ENCODE results near the gene B3GAT2.
A peak's percentile ranks its signal among the peaks of the same experiment; 100 is the strongest.

Gene B3GAT2

GRCh38 chr6:70956451-70957283 is at the start of gene B3GAT2:
TSS of gene B3GAT2 (minus strand) at chr6:70957060. CDS start at chr6:70956429, 631 bp downstream.
- H3K4me3 ChIP-seq (ENCODE audit: low read depth, low read length), result peak within 1 kb of the TSS; percentile 75
- H3K36me3 ChIP-seq (ENCODE audit: control insufficient read depth, insufficient read depth, low read length), result no peaks in the 10 kb centered on the region
- no peak within 1 kb of the TSS for H3K27ac ChIP-seq (ENCODE audit: low read depth, low read length)
- H3K4me1 ChIP-seq (ENCODE audit: control insufficient read depth, insufficient read depth, low read length), result peaks cover 18% of the 10 kb centered on the region
- no peaks in the 10 kb centered on the region for H3K9me3 ChIP-seq (ENCODE audit: control insufficient read depth, insufficient read depth, low read depth, low read length)
- peaks cover 82% of the 10 kb centered on the region for H3K27me3 ChIP-seq (ENCODE audit: control insufficient read depth, insufficient read depth, low read length)
- H3K9ac ChIP-seq (ENCODE audit: low read length), result peak within 1 kb of the TSS; percentile 46

GRCh38 chr6:70998148-70998547 is 41.3 kb upstream of the B3GAT2 start:
- Histone ChIP-seq H3K27me3 (ENCODE audit: control insufficient read depth, insufficient read depth, low read length) (no peaks in the 10 kb centered on the region), H3K36me3 (ENCODE audit: control insufficient read depth, insufficient read depth, low read length) (no peaks in the 10 kb centered on the region), H3K4me3 (ENCODE audit: low read depth, low read length) (no peak overlapping the region), H3K9ac (ENCODE audit: low read length) (no peak overlapping the region), H3K4me1 (ENCODE audit: control insufficient read depth, insufficient read depth, low read length) (peaks cover 8% of the 10 kb centered on the region), H3K27ac (ENCODE audit: low read depth, low read length) (no peak overlapping the region), H3K9me3 (ENCODE audit: control insufficient read depth, insufficient read depth, low read depth, low read length) (no peaks in the 10 kb centered on the region)

- no peaks in the 10 kb centered on the region for H3K36me3 ChIP-seq (ENCODE audit: control insufficient read depth, insufficient read depth, low read length)
- no peaks in the 10 kb centered on the region for H3K9me3 ChIP-seq (ENCODE audit: control insufficient read depth, insufficient read depth, low read depth, low read length)
- H3K4me1 ChIP-seq (ENCODE audit: control insufficient read depth, insufficient read depth, low read length), result peaks cover 8% of the 10 kb centered on the region
- no peak overlapping the region for H3K9ac ChIP-seq (ENCODE audit: low read length)
- H3K4me3 ChIP-seq (ENCODE audit: low read depth, low read length), result no peak overlapping the region
- H3K27me3 ChIP-seq (ENCODE audit: control insufficient read depth, insufficient read depth, low read length), result no peaks in the 10 kb centered on the region
- H3K27ac ChIP-seq (ENCODE audit: low read depth, low read length), result no peak overlapping the region
Measured at GRCh38 chr6:70997379-70997778, 40.5 kb upstream of the B3GAT2 start.

- Histone ChIP-seq H3K27me3 (ENCODE audit: control insufficient read depth, insufficient read depth, low read length) (no peaks in the 10 kb centered on the region), H3K4me3 (ENCODE audit: low read depth, low read length) (no peak overlapping the region), H3K9ac (ENCODE audit: low read length) (no peak overlapping the region), H3K27ac (ENCODE audit: low read depth, low read length) (no peak overlapping the region), H3K36me3 (ENCODE audit: control insufficient read depth, insufficient read depth, low read length) (no peaks in the 10 kb centered on the region), H3K9me3 (ENCODE audit: control insufficient read depth, insufficient read depth, low read depth, low read length) (0 out of 2 replicates have a peak, but pooled peaks cover 2% of the 10 kb centered on the region), H3K4me1 (ENCODE audit: control insufficient read depth, insufficient read depth, low read length) (peaks cover 8% of the 10 kb centered on the region)
Measured at GRCh38 chr6:70996106-70996505, 39.2 kb upstream of the B3GAT2 start.

GRCh38 chr6:70995411-70995810 is 38.6 kb upstream of the B3GAT2 start:
- H3K4me3 ChIP-seq (ENCODE audit: low read depth, low read length), result no peak overlapping the region
- H3K9ac ChIP-seq (ENCODE audit: low read length), result no peak overlapping the region
- 0 out of 2 replicates have a peak, but pooled peaks cover 2% of the 10 kb centered on the region for H3K9me3 ChIP-seq (ENCODE audit: control insufficient read depth, insufficient read depth, low read depth, low read length)

GRCh38 chr6:70991253-70991652 is 34.4 kb upstream of the B3GAT2 start:
- Histone ChIP-seq H3K4me1 (ENCODE audit: control insufficient read depth, insufficient read depth, low read length) (no peaks in the 10 kb centered on the region), H3K9ac (ENCODE audit: low read length) (no peak overlapping the region), H3K4me3 (ENCODE audit: low read depth, low read length) (no peak overlapping the region), H3K9me3 (ENCODE audit: control insufficient read depth, insufficient read depth, low read depth, low read length) (0 out of 2 replicates have a peak, but pooled peaks cover 2% of the 10 kb centered on the region), H3K27me3 (ENCODE audit: control insufficient read depth, insufficient read depth, low read length) (no peaks in the 10 kb centered on the region), H3K27ac (ENCODE audit: low read depth, low read length) (no peak overlapping the region), H3K36me3 (ENCODE audit: control insufficient read depth, insufficient read depth, low read length) (no peaks in the 10 kb centered on the region)

More at GRCh38 chr6:70995411-70995810, 38.6 kb upstream of the B3GAT2 start:
- Histone ChIP-seq H3K36me3 (ENCODE audit: control insufficient read depth, insufficient read depth, low read length) (no peaks in the 10 kb centered on the region), H3K27ac (ENCODE audit: low read depth, low read length) (no peak overlapping the region), H3K27me3 (ENCODE audit: control insufficient read depth, insufficient read depth, low read length) (no peaks in the 10 kb centered on the region), H3K4me1 (ENCODE audit: control insufficient read depth, insufficient read depth, low read length) (peaks cover 8% of the 10 kb centered on the region)

GRCh38 chr6:70985156-70985555 is 28.3 kb upstream of the B3GAT2 start:
- no peak overlapping the region for H3K27ac ChIP-seq (ENCODE audit: low read depth, low read length)
- H3K4me3 ChIP-seq (ENCODE audit: low read depth, low read length), result no peak overlapping the region
- H3K4me1 ChIP-seq (ENCODE audit: control insufficient read depth, insufficient read depth, low read length), result no peaks in the 10 kb centered on the region
- H3K9ac ChIP-seq (ENCODE audit: low read length), result no peak overlapping the region
- H3K36me3 ChIP-seq (ENCODE audit: control insufficient read depth, insufficient read depth, low read length), result no peaks in the 10 kb centered on the region
- no peaks in the 10 kb centered on the region for H3K27me3 ChIP-seq (ENCODE audit: control insufficient read depth, insufficient read depth, low read length)
- no peaks in the 10 kb centered on the region for H3K9me3 ChIP-seq (ENCODE audit: control insufficient read depth, insufficient read depth, low read depth, low read length)

GRCh38 chr6:70982747-70983146 is 25.9 kb upstream of the B3GAT2 start:
- no peaks in the 10 kb centered on the region for H3K27me3 ChIP-seq (ENCODE audit: control insufficient read depth, insufficient read depth, low read length)
- no peak overlapping the region for H3K9ac ChIP-seq (ENCODE audit: low read length)
- H3K4me3 ChIP-seq (ENCODE audit: low read depth, low read length), result no peak overlapping the region
- H3K4me1 ChIP-seq (ENCODE audit: control insufficient read depth, insufficient read depth, low read length), result no peaks in the 10 kb centered on the region
- no peaks in the 10 kb centered on the region for H3K36me3 ChIP-seq (ENCODE audit: control insufficient read depth, insufficient read depth, low read length)
- no peak overlapping the region for H3K27ac ChIP-seq (ENCODE audit: low read depth, low read length)
- H3K9me3 ChIP-seq (ENCODE audit: control insufficient read depth, insufficient read depth, low read depth, low read length), result no peaks in the 10 kb centered on the region

- Histone ChIP-seq H3K27ac (ENCODE audit: low read depth, low read length) (no peak overlapping the region), H3K27me3 (ENCODE audit: control insufficient read depth, insufficient read depth, low read length) (no peaks in the 10 kb centered on the region), H3K9ac (ENCODE audit: low read length) (no peak overlapping the region), H3K9me3 (ENCODE audit: control insufficient read depth, insufficient read depth, low read depth, low read length) (no peaks in the 10 kb centered on the region), H3K36me3 (ENCODE audit: control insufficient read depth, insufficient read depth, low read length) (no peaks in the 10 kb centered on the region), H3K4me3 (ENCODE audit: low read depth, low read length) (no peak overlapping the region), H3K4me1 (ENCODE audit: control insufficient read depth, insufficient read depth, low read length) (no peaks in the 10 kb centered on the region)
Measured at GRCh38 chr6:70980727-70981126, 23.9 kb upstream of the B3GAT2 start.

GRCh38 chr6:70973604-70974003 is 16.7 kb upstream of the B3GAT2 start:
- Histone ChIP-seq H3K4me1 (ENCODE audit: control insufficient read depth, insufficient read depth, low read length) (no peaks in the 10 kb centered on the region), H3K27me3 (ENCODE audit: control insufficient read depth, insufficient read depth, low read length) (no peaks in the 10 kb centered on the region), H3K27ac (ENCODE audit: low read depth, low read length) (no peak overlapping the region), H3K9ac (ENCODE audit: low read length) (no peak overlapping the region), H3K4me3 (ENCODE audit: low read depth, low read length) (no peak overlapping the region), H3K36me3 (ENCODE audit: control insufficient read depth, insufficient read depth, low read length) (no peaks in the 10 kb centered on the region), H3K9me3 (ENCODE audit: control insufficient read depth, insufficient read depth, low read depth, low read length) (peaks cover 6% of the 10 kb centered on the region; the same call in 1 of the 2 replicates)

- H3K4me3 ChIP-seq (ENCODE audit: low read depth, low read length), result no peak overlapping the region
Measured at GRCh38 chr6:70967049-70967448, 10.2 kb upstream of the B3GAT2 start.

More at GRCh38 chr6:70967049-70967448, 10.2 kb upstream of the B3GAT2 start:
- Histone ChIP-seq H3K27me3 (ENCODE audit: control insufficient read depth, insufficient read depth, low read length) (no peaks in the 10 kb centered on the region), H3K27ac (ENCODE audit: low read depth, low read length) (no peak overlapping the region), H3K9ac (ENCODE audit: low read length) (no peak overlapping the region), H3K36me3 (ENCODE audit: control insufficient read depth, insufficient read depth, low read length) (no peaks in the 10 kb centered on the region), H3K9me3 (ENCODE audit: control insufficient read depth, insufficient read depth, low read depth, low read length) (peaks cover 6% of the 10 kb centered on the region; the same call in 1 of the 2 replicates), H3K4me1 (ENCODE audit: control insufficient read depth, insufficient read depth, low read length) (no peaks in the 10 kb centered on the region)
